Measurements from ENCODE around the gene RABGAP1L.

- TF ChIP-seq POLR2A (IDR thresholded peaks at IDR 0.05; ENCODE audit: low read length), result no peak
- TF ChIP-seq GATA1 (IDR thresholded peaks at IDR 0.05; ENCODE audit: low read depth, low read length), result no peak
These were observed 641.6 kb downstream of the RABGAP1L start for GRCh38 chr1:174800876-174801275.

Data from erythroblast (primary cell).